Keratinocyte (primary cell): ENCODE data around the gene TAPT1. TPM values are rescaled to one million over a fixed set of nuclear protein-coding genes. Genes with fewer than 3 reads are reported as not detected.

Source experiments
- DNase-seq: peaks from one replicate; pipeline ENCODE4 v3.0.0-alpha.2; 2011; ENCODE audit warnings: low read depth, missing footprints, low spot score
- FAIRE-seq: peaks from 2 replicates; lab custom pipeline; 2011; peaks lifted over from hg19 to GRCh38; lab: Jason Lieb, UNC
- H2AFZ ChIP-seq: 2 replicates; pipeline ENCODE4 v1.6.0; 2012; ENCODE audit warnings: low read length, control low read depth, inconsistent platforms; ENCODE audit not compliant: control insufficient read depth
- H3K27ac ChIP-seq: 2 replicates; pipeline ENCODE4 v1.5.1; 2011; ENCODE audit warnings: low read length; ENCODE audit not compliant: control insufficient read depth, insufficient read depth
- H3K27me3 ChIP-seq: 3 replicates; pipeline ENCODE4 v1.6.0; 2011; ENCODE audit warnings: low read length; ENCODE audit not compliant: control insufficient read depth, insufficient read depth; ENCODE audit errors: extremely low read depth
- H3K36me3 ChIP-seq, 2 experiments: 2 replicates in 1 of 2; 3 replicates in 1 of 2; pipeline ENCODE4 v1.5.1; 2011; ENCODE audit warnings: low read length in 2 of 2, mild to moderate bottlenecking in 1 of 2; ENCODE audit not compliant: control insufficient read depth in 2 of 2, insufficient read depth in 2 of 2; ENCODE audit errors: extremely low read depth in 1 of 2
- H3K4me1 ChIP-seq: 3 replicates; pipeline ENCODE4 v1.5.1; 2011; ENCODE audit warnings: low read length; ENCODE audit not compliant: control insufficient read depth, insufficient read depth; ENCODE audit errors: extremely low read depth
- H3K4me2 ChIP-seq: 3 replicates; pipeline ENCODE4 v1.6.0; 2011; ENCODE audit warnings: low read depth, low read length; ENCODE audit not compliant: control insufficient read depth, insufficient read depth; ENCODE audit errors: extremely low read depth
- H3K4me3 ChIP-seq, 3 experiments: fragments of 200-600 bp in 1 of 3; sonication (generic) in 1 of 3; 2 replicates in 2 of 3; 3 replicates in 1 of 3; pipeline ENCODE4 v1.5.1; 2011 to 2016; ENCODE audit warnings: low read length in 3 of 3, mild to moderate bottlenecking in 3 of 3, control low read depth in 2 of 3, inconsistent platforms in 1 of 3, low read depth in 1 of 3, mixed read lengths in 1 of 3, mixed run types in 1 of 3, moderate library complexity in 1 of 3; ENCODE audit not compliant: control insufficient read depth in 2 of 3, insufficient read depth in 2 of 3; ENCODE audit errors: extremely low read depth in 1 of 3
- H3K79me2 ChIP-seq: 2 replicates; pipeline ENCODE4 v1.6.0; 2012; ENCODE audit warnings: low read length; ENCODE audit not compliant: control insufficient read depth, insufficient read depth
- H3K9ac ChIP-seq: 3 replicates; pipeline ENCODE4 v1.6.0; 2011; ENCODE audit warnings: low read length; ENCODE audit not compliant: control insufficient read depth, insufficient read depth; ENCODE audit errors: extremely low read depth
- H3K9me1 ChIP-seq: 3 replicates; pipeline ENCODE4 v1.6.0; 2011; ENCODE audit warnings: low read length; ENCODE audit not compliant: control insufficient read depth, insufficient read depth; ENCODE audit errors: extremely low read depth
- H3K9me3 ChIP-seq: 2 replicates; pipeline ENCODE4 v1.5.1; 2012; ENCODE audit warnings: low read depth, low read length; ENCODE audit not compliant: control insufficient read depth
- H4K20me1 ChIP-seq: 3 replicates; pipeline ENCODE4 v1.6.0; 2011; ENCODE audit warnings: low read length; ENCODE audit not compliant: control insufficient read depth, insufficient read depth; ENCODE audit errors: extremely low read depth
- CTCF ChIP-seq, 3 experiments: IDR thresholded peaks in 1 of 3; conservative IDR thresholded peaks in 1 of 3; optimal IDR thresholded peaks in 1 of 3; 2 replicates in 2 of 3; 3 replicates in 1 of 3; pipeline versions ENCODE3 to v1.5.1; 2011; ENCODE audit warnings: low read length in 3 of 3, mild to moderate bottlenecking in 3 of 3, moderate library complexity in 2 of 3, control low read depth in 1 of 3, inconsistent platforms in 1 of 3; ENCODE audit not compliant: insufficient read depth in 2 of 3; ENCODE audit errors: extremely low read depth in 1 of 3
- EZH2 ChIP-seq: IDR thresholded peaks from one replicate; pipeline ENCODE4 v1.6.1; 2012; ENCODE audit warnings: inconsistent platforms, mild to moderate bottlenecking, low read length, moderate library complexity
- dilution Hi-C: fragments of 300-500 bp; cut with MboI; formaldehyde crosslinking; loops from one replicate; pipeline ENCODE4 v1.7.0; 2020; ENCODE audit warnings: low sequenced_read_pairs; ENCODE audit not compliant: extremely low pct_ligation_motif_present
- polyA plus RNA-seq, 5 experiments: library from polyadenylated mRNA; depleted of rRNA in 3 of 5; stranded (reverse) in 3 of 5; stranded (forward) in 1 of 5; unstranded in 1 of 5; fragments of >200 nt; gene quantifications; 1 replicate in 1 of 5; 2 replicates in 3 of 5; 3 replicates in 1 of 5; pipeline versions ENCODE4 v1.2.1 to v1.2.3, GENCODE V29; 2011 to 2012; ENCODE audit warnings: missing spikeins in 2 of 5, low read depth in 1 of 5, low replicate concordance in 1 of 5

The TAPT1 gene
- polyA plus RNA-seq, 1 donor (not counting 4 experiments of a cell fraction or from before 2014, with no cell fraction given), result 10.7 TPM

GRCh38 chr4:16168710-16169388, 57.4 kb downstream of the TAPT1 start:
- Histone ChIP-seq H3K27ac (no peak overlapping the region), H3K79me2 (no peaks in the 10 kb centered on the region), H4K20me1 (no peaks in the 10 kb centered on the region), H3K4me2 (no peak overlapping the region), H2AFZ (no peak overlapping the region), H3K4me1 (no peaks in the 10 kb centered on the region), H3K36me3 (peaks cover 0 to 7% of the 10 kb centered on the region in 2 experiments), H3K27me3 (no peaks in the 10 kb centered on the region), H3K9me1 (no peaks in the 10 kb centered on the region), H3K4me3 (no peak overlapping the region), H3K9me3 (no peaks in the 10 kb centered on the region), H3K9ac (no peak overlapping the region)
- FAIRE-seq (no peak), DNase-seq (no peak)
- TF ChIP-seq EZH2, result no peak
- no peak for TF ChIP-seq CTCF (optimal IDR thresholded peaks at IDR 0.05 in 1 of 3, IDR thresholded peaks at IDR 0.05 in 1 of 3, conservative IDR thresholded peaks at IDR 0.05 in 1 of 3; ENCODE audit: extremely low read depth in 1 of 3, insufficient read depth in 2 of 3, low read length in 3 of 3)
- dilution Hi-C loops, result no loop called here

GRCh38 chr4:16168144-16168543, 58.1 kb downstream of the TAPT1 start:
- DNase-seq, result no peak
- no peak overlapping the region for H3K9ac ChIP-seq
- H3K27me3 ChIP-seq, result no peaks in the 10 kb centered on the region
- no peaks in the 10 kb centered on the region for H3K4me1 ChIP-seq
- H3K9me1 ChIP-seq, result no peaks in the 10 kb centered on the region
- peaks cover 0 to 7% of the 10 kb centered on the region in 2 experiments for H3K36me3 ChIP-seq
- H3K4me2 ChIP-seq, result no peak overlapping the region
- TF ChIP-seq CTCF (optimal IDR thresholded peaks at IDR 0.05 in 1 of 3, IDR thresholded peaks at IDR 0.05 in 1 of 3, conservative IDR thresholded peaks at IDR 0.05 in 1 of 3; ENCODE audit: extremely low read depth in 1 of 3, insufficient read depth in 2 of 3, low read length in 3 of 3) (no peak), EZH2 (no peak)
- no peak overlapping the region for H2AFZ ChIP-seq
- no peaks in the 10 kb centered on the region for H4K20me1 ChIP-seq
- FAIRE-seq, result no peak
- no peaks in the 10 kb centered on the region for H3K79me2 ChIP-seq
- H3K27ac ChIP-seq, result no peak overlapping the region
- dilution Hi-C loops, result no loop called here
- H3K9me3 ChIP-seq, result no peaks in the 10 kb centered on the region
- H3K4me3 ChIP-seq, result no peak overlapping the region
